Measurements from ENCODE around the gene ZNF678.

DNA sequence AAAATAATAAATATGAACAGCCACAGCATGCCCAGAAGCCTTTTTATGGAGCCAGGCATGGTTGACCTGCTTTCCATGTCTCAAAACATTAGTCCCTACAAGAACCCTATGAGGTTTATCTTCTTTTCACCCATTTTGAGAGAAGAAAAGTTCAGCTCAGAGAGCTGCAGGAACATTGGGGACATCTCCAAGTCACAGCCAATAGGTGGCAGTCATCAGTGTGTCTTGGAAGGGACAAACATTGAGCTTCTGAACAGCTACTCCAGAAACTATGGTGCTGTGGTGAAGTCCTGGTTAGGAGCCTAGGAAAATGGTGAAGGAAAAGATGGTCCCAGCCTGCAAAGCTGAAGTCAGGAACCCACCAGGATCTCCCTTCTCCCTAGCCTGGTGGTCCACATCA lies 98.1 kb downstream of the ZNF678 start:
- TF ChIP-seq POLR2A (IDR thresholded peaks at IDR 0.05) (no peak), POLR2AphosphoS5 (IDR thresholded peaks at IDR 0.05) (no peak), EP300 (IDR thresholded peaks at IDR 0.05) (no peak)
- TF ChIP-seq, protein P1, sequence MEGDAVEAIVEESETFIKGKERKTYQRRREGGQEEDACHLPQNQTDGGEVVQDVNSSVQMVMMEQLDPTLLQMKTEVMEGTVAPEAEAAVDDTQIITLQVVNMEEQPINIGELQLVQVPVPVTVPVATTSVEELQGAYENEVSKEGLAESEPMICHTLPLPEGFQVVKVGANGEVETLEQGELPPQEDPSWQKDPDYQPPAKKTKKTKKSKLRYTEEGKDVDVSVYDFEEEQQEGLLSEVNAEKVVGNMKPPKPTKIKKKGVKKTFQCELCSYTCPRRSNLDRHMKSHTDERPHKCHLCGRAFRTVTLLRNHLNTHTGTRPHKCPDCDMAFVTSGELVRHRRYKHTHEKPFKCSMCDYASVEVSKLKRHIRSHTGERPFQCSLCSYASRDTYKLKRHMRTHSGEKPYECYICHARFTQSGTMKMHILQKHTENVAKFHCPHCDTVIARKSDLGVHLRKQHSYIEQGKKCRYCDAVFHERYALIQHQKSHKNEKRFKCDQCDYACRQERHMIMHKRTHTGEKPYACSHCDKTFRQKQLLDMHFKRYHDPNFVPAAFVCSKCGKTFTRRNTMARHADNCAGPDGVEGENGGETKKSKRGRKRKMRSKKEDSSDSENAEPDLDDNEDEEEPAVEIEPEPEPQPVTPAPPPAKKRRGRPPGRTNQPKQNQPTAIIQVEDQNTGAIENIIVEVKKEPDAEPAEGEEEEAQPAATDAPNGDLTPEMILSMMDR (IDR thresholded peaks at IDR 0.05), result no peak

Measured in sigmoid colon (tissue), 4 donors.